DND-41 (cell line): ENCODE results near the gene FAM20B.

Experiments
- CTCF ChIP-seq: IDR thresholded peaks from 2 replicates; pipeline ENCODE4 v1.5.1; 2012; ENCODE audit warnings: borderline replicate concordance, low read length, moderate library complexity, mild to moderate bottlenecking; ENCODE audit not compliant: poor library complexity, severe bottlenecking; ENCODE audit errors: extremely low read depth
- EZH2 ChIP-seq: IDR thresholded peaks from 3 replicates; pipeline ENCODE4 v1.6.1; 2012; ENCODE audit warnings: borderline replicate concordance, low read depth, mild to moderate bottlenecking, moderate library complexity, low read length, inconsistent platforms; ENCODE audit not compliant: severe bottlenecking

GRCh38 chr1:179053486-179053885 is 27.8 kb downstream of the FAM20B start:
- TF ChIP-seq EZH2 (no peak), CTCF (no peak)
